ENCODE results near the gene PACSIN1.

Gene PACSIN1

DNA sequence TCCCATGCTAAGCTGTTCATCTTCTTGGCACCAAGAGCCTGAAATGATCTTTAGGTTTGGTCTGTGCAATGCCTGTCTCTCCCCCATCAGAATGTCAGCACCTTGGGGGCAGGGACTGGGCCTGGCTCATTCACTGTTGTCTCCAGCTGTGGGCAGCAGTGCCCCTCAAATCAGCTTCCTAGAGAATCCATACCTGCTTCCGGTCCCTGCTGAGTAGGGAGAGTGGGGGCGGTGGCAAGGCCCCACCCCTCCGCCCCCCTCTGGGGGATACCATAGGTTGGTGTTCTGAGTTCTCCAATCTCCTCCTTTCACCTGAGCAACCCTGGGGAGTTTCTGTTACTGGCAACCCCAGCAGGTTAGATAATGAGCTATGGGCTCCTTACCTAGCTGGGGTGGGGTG, 109.5 kb downstream of the PACSIN1 start:
- Histone ChIP-seq H3K27me3 (ENCODE audit: control insufficient read depth, insufficient read depth, low read length) (peaks cover 4% of the 10 kb centered on the region), H3K9me3 (replicated peaks; ENCODE audit: low read length) (no peaks in the 10 kb centered on the region), H3K36me3 (ENCODE audit: insufficient read depth, low read length) (no peaks in the 10 kb centered on the region), H3K4me2 (ENCODE audit: low read length) (no peak overlapping the region), H3K9ac (ENCODE audit: low read depth, low read length) (no peak overlapping the region), H3K4me1 (ENCODE audit: control insufficient read depth, insufficient read depth, low read length) (no peaks in the 10 kb centered on the region), H3K4me3 (ENCODE audit: low read length) (no peak overlapping the region)

- H3K9ac ChIP-seq (ENCODE audit: low read depth, low read length), result no peak overlapping the region
- H3K4me1 ChIP-seq (ENCODE audit: control insufficient read depth, insufficient read depth, low read length), result no peaks in the 10 kb centered on the region
- no peaks in the 10 kb centered on the region for H3K9me3 ChIP-seq (replicated peaks; ENCODE audit: low read length)
These were observed 110.5 kb downstream of the PACSIN1 start for GRCh38 chr6:34576286-34576955.

GRCh38 chr6:34578445-34579262, 112.8 kb downstream of the PACSIN1 start:
- no peak overlapping the region for H3K4me3 ChIP-seq (ENCODE audit: low read length)
- H3K9me3 ChIP-seq (replicated peaks; ENCODE audit: low read length), result no peaks in the 10 kb centered on the region
- H3K4me2 ChIP-seq (ENCODE audit: low read length), result no peak overlapping the region
- H3K9ac ChIP-seq (ENCODE audit: low read depth, low read length), result no peak overlapping the region
- no peaks in the 10 kb centered on the region for H3K27me3 ChIP-seq (ENCODE audit: control insufficient read depth, insufficient read depth, low read length)
- H3K4me1 ChIP-seq (ENCODE audit: control insufficient read depth, insufficient read depth, low read length), result no peaks in the 10 kb centered on the region
- no peaks in the 10 kb centered on the region for H3K36me3 ChIP-seq (ENCODE audit: insufficient read depth, low read length)

More at GRCh38 chr6:34576286-34576955, 110.5 kb downstream of the PACSIN1 start:
- H3K4me3 ChIP-seq (ENCODE audit: low read length), result no peak overlapping the region
- H3K27me3 ChIP-seq (ENCODE audit: control insufficient read depth, insufficient read depth, low read length), result peaks cover 4% of the 10 kb centered on the region
- no peak overlapping the region for H3K4me2 ChIP-seq (ENCODE audit: low read length)
- no peaks in the 10 kb centered on the region for H3K36me3 ChIP-seq (ENCODE audit: insufficient read depth, low read length)

DNA sequence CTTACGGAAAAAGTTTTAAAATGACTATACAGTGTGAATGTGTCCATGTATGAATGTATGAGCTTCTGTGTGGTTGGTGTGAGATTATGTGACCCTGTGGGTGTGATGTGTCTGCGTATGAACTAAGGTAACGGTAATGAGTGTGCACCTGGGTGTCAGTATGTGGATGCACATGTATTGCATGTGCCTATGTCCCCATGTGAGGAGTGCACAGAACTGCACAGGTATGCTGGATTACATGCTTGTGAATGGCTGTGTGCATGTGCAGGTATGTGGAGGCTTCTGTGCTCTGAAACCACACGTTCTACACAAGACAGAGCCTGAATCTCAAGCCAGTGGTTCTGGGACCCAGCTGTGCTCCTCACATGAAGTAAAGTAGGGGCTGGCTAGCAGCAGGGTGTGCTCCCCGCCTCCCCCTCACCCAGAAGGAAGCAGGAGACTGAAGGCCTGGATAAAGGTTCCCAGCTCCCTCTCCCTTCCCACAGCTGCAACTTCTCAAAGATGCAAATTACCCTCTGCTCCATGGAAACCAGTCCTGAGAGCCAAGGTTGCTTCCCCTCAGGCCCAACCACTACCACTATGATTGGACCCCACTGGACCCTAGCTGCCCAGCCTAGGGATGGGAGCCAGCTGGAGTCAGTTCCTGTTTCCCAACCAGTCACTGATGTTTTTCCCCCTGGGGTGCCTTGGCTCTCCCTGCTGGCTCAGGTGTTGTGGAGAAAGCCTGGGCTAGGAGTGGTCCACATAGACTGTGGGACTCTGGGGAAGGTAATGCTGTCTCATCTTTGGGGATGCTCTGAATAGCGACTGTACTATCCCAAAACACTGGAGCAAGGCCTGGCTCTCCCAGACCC, 115.1 kb downstream of the PACSIN1 start:
- Histone ChIP-seq H3K9ac (ENCODE audit: low read depth, low read length) (no peak overlapping the region), H3K4me1 (ENCODE audit: control insufficient read depth, insufficient read depth, low read length) (peaks cover 6% of the 10 kb centered on the region), H3K4me2 (ENCODE audit: low read length) (no peak overlapping the region), H3K9me3 (replicated peaks; ENCODE audit: low read length) (no peaks in the 10 kb centered on the region), H3K27me3 (ENCODE audit: control insufficient read depth, insufficient read depth, low read length) (no peaks in the 10 kb centered on the region), H3K36me3 (ENCODE audit: insufficient read depth, low read length) (no peaks in the 10 kb centered on the region), H3K4me3 (ENCODE audit: low read length) (no peak overlapping the region)

DNA sequence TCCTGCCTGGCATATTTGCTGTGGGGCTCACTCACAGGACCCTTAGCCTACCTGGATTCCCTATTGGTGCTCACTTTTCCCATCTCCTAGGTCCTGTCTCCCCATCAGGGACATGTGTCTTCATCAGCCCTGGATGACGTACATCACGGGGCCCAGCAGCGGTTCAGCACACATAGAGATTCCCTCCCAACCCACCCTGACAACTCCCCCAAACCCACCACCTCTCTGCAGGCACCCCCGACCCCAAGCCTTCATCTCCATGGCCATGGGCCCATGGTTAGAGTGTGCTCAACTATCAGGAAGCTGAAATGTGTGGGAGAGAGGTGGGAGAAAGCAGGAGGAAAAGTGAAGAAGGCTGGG, 115.7 kb downstream of the PACSIN1 start:
- Histone ChIP-seq H3K9ac (ENCODE audit: low read depth, low read length) (no peak overlapping the region), H3K36me3 (ENCODE audit: insufficient read depth, low read length) (peaks cover 2% of the 10 kb centered on the region), H3K27me3 (ENCODE audit: control insufficient read depth, insufficient read depth, low read length) (no peaks in the 10 kb centered on the region), H3K9me3 (replicated peaks; ENCODE audit: low read length) (no peaks in the 10 kb centered on the region), H3K4me2 (ENCODE audit: low read length) (no peak overlapping the region), H3K4me3 (ENCODE audit: low read length) (no peak overlapping the region), H3K4me1 (ENCODE audit: control insufficient read depth, insufficient read depth, low read length) (peaks cover 6% of the 10 kb centered on the region)

- H3K36me3 ChIP-seq (ENCODE audit: insufficient read depth, low read length), result peaks cover 13% of the 10 kb centered on the region
- H3K9ac ChIP-seq (ENCODE audit: low read depth, low read length), result no peak overlapping the region
- H3K4me2 ChIP-seq (ENCODE audit: low read length), result no peak overlapping the region
- peaks cover 6% of the 10 kb centered on the region for H3K4me1 ChIP-seq (ENCODE audit: control insufficient read depth, insufficient read depth, low read length)
- H3K27me3 ChIP-seq (ENCODE audit: control insufficient read depth, insufficient read depth, low read length), result no peaks in the 10 kb centered on the region
- H3K4me3 ChIP-seq (ENCODE audit: low read length), result no peak overlapping the region
- no peaks in the 10 kb centered on the region for H3K9me3 ChIP-seq (replicated peaks; ENCODE audit: low read length)
These were observed 117.6 kb downstream of the PACSIN1 start for GRCh38 chr6:34583461-34583860.

DNA sequence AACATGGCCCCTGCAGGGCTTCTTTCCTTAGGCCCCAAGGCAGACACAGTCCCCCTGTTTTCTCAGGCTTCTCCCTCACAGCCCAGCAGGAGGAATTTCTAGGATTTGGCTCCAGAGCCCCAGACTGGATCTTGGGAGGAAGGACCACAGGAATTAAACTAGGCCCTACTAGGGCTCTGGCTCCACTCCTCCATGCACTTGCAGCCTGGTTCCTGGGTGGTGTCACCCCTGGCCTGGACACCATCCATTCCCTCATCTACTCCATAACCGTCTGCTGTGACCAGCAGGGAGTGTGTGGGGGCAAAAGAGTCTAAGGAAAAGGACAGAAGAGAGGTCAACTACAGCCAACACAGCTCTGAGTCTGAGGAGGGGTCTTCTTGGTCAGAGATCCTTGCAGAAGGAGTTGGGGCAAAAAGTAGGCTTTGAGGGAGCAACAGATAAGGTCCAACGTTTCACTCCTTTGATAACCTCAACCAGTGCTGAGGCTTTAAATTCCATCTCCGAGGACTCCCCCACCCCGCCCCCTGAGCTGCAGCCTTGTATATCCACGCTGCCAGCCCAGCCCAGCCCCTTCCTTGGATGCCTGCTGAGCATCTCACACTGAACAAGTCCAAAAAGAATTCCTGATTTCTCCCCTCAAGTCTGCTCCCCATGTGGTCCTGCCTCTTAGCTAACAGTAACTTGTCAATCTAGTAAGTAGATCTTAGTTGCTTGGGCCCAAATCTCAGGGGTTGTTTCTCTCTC, 118.2 kb downstream of the PACSIN1 start:
- Histone ChIP-seq H3K9me3 (replicated peaks; ENCODE audit: low read length) (no peaks in the 10 kb centered on the region), H3K4me1 (ENCODE audit: control insufficient read depth, insufficient read depth, low read length) (peaks cover 6% of the 10 kb centered on the region), H3K4me3 (ENCODE audit: low read length) (no peak overlapping the region), H3K9ac (ENCODE audit: low read depth, low read length) (no peak overlapping the region), H3K36me3 (ENCODE audit: insufficient read depth, low read length) (peaks cover 14% of the 10 kb centered on the region), H3K4me2 (ENCODE audit: low read length) (no peak overlapping the region), H3K27me3 (ENCODE audit: control insufficient read depth, insufficient read depth, low read length) (no peaks in the 10 kb centered on the region)

GRCh38 chr6:34584694-34585093, 118.8 kb downstream of the PACSIN1 start:
- H3K4me2 ChIP-seq (ENCODE audit: low read length), result no peak overlapping the region
- H3K36me3 ChIP-seq (ENCODE audit: insufficient read depth, low read length), result peaks cover 19% of the 10 kb centered on the region
- H3K9me3 ChIP-seq (replicated peaks; ENCODE audit: low read length), result no peaks in the 10 kb centered on the region
- no peak overlapping the region for H3K4me3 ChIP-seq (ENCODE audit: low read length)
- H3K9ac ChIP-seq (ENCODE audit: low read depth, low read length), result no peak overlapping the region
- H3K27me3 ChIP-seq (ENCODE audit: control insufficient read depth, insufficient read depth, low read length), result no peaks in the 10 kb centered on the region
- H3K4me1 ChIP-seq (ENCODE audit: control insufficient read depth, insufficient read depth, low read length), result peaks cover 6% of the 10 kb centered on the region
